SK-N-SH treated with all-trans-retinoic acid at 6 μM for 48 hours (cell line): ENCODE data around the gene UBE2H.

Experiments
- ATAC-seq: fragments of 200-7000 bp; cut with Tn5 transposase; 3 replicates; pipeline ENCODE4 v1.9.1; 2020; ENCODE audit warnings: mild to moderate bottlenecking, moderate library complexity
- ARNTL ChIP-seq: fragments of 450-650 bp; formaldehyde crosslinking; IDR thresholded peaks from 2 replicates; pipeline ENCODE4 v1.5.0; 2020; ENCODE audit warnings: low read depth, mild to moderate bottlenecking, moderate library complexity, borderline replicate concordance
- BACH2 ChIP-seq: fragments of 250-450 bp; sonication (Bioruptor Pico); IDR thresholded peaks from 2 replicates; pipeline ENCODE4 v1.9.0; 2021; ENCODE audit warnings: mild to moderate bottlenecking, borderline replicate concordance
- CREB5 ChIP-seq: fragments of 250-450 bp; sonication (Bioruptor Pico); IDR thresholded peaks from 2 replicates; pipeline ENCODE4 v1.5.1; 2020; ENCODE audit warnings: low read depth, mild to moderate bottlenecking, moderate library complexity
- CSDC2 ChIP-seq: fragments of 250-450 bp; sonication (Bioruptor Pico); IDR thresholded peaks from 2 replicates; pipeline ENCODE4 v1.5.0; 2020; ENCODE audit warnings: mild to moderate bottlenecking, moderate library complexity
- CSRNP3 ChIP-seq: fragments of 250-450 bp; sonication (Bioruptor Pico); IDR thresholded peaks from 2 replicates; pipeline ENCODE4 v1.5.1; 2021; ENCODE audit warnings: mild to moderate bottlenecking, moderate library complexity
- ESRRG ChIP-seq: fragments of 250-450 bp; sonication (Bioruptor Pico); IDR thresholded peaks from 2 replicates; pipeline ENCODE4 v1.6.1; 2021; ENCODE audit warnings: mild to moderate bottlenecking
- GLIS3 ChIP-seq: fragments of 250-450 bp; sonication (Bioruptor Pico); IDR thresholded peaks from 2 replicates; pipeline ENCODE4 v1.5.0; 2020; ENCODE audit warnings: mild to moderate bottlenecking, moderate library complexity
- ISL1 ChIP-seq: fragments of 250-450 bp; sonication (Bioruptor Pico); IDR thresholded peaks from 2 replicates; pipeline ENCODE4 v2.1.2; 2022; ENCODE audit warnings: mild to moderate bottlenecking, moderate library complexity
- OSR1 ChIP-seq: fragments of 250-450 bp; sonication (Bioruptor Pico); IDR thresholded peaks from 2 replicates; pipeline ENCODE4 v1.8.0; 2022; ENCODE audit warnings: moderate library complexity, mild to moderate bottlenecking, inconsistent platforms
- PATZ1 ChIP-seq: fragments of 250-450 bp; sonication (Bioruptor Pico); IDR thresholded peaks from 2 replicates; pipeline ENCODE4 v1.8.0; 2020; ENCODE audit warnings: mild to moderate bottlenecking, moderate library complexity, borderline replicate concordance
- POU6F1 ChIP-seq: fragments of 250-450 bp; sonication (Bioruptor Pico); IDR thresholded peaks from 2 replicates; pipeline ENCODE4 v1.8.0; 2021; ENCODE audit warnings: low read depth, mild to moderate bottlenecking, moderate library complexity, borderline replicate concordance
- RARB ChIP-seq: fragments of 250-450 bp; sonication (Bioruptor Pico); IDR thresholded peaks from 2 replicates; pipeline ENCODE4 v1.8.0; 2021; ENCODE audit warnings: mild to moderate bottlenecking, moderate library complexity
- SNAI2 ChIP-seq: fragments of 250-450 bp; sonication (Bioruptor Pico); IDR thresholded peaks from 2 replicates; pipeline ENCODE4 v1.5.0; 2020; ENCODE audit warnings: mild to moderate bottlenecking, moderate library complexity
- TCF4 ChIP-seq: fragments of 250-450 bp; sonication (Bioruptor Pico); IDR thresholded peaks from 2 replicates; pipeline ENCODE4 v1.8.0; 2021; ENCODE audit warnings: mild to moderate bottlenecking, moderate library complexity, borderline replicate concordance
- TOX ChIP-seq: fragments of 250-450 bp; sonication (Bioruptor Pico); IDR thresholded peaks from 2 replicates; pipeline ENCODE4 v1.8.0; 2021; ENCODE audit warnings: mild to moderate bottlenecking, moderate library complexity, borderline replicate concordance
- TSHZ2 ChIP-seq: fragments of 250-450 bp; sonication (Bioruptor Pico); IDR thresholded peaks from 2 replicates; pipeline ENCODE4 v1.5.0; 2020; ENCODE audit warnings: mild to moderate bottlenecking, moderate library complexity
- ZC3H10 ChIP-seq: fragments of 250-450 bp; sonication (Bioruptor Pico); IDR thresholded peaks from 2 replicates; pipeline ENCODE4 v1.5.1; 2021; ENCODE audit warnings: mild to moderate bottlenecking, moderate library complexity
- ZFP3 ChIP-seq: fragments of 250-450 bp; sonication (Bioruptor Pico); IDR thresholded peaks from 2 replicates; pipeline ENCODE4 v1.5.0; 2020; ENCODE audit warnings: mild to moderate bottlenecking, moderate library complexity
- ZFP30 ChIP-seq: fragments of 450-650 bp; formaldehyde crosslinking; IDR thresholded peaks from 2 replicates; pipeline ENCODE4 v1.5.0; 2022; ENCODE audit warnings: mild to moderate bottlenecking, moderate library complexity
- ZNF565 ChIP-seq: fragments of 450-650 bp; formaldehyde crosslinking; conservative IDR thresholded peaks from 2 replicates; pipeline ENCODE4 v1.5.0; 2020; ENCODE audit warnings: low read depth, mild to moderate bottlenecking, moderate library complexity
- ZNF70 ChIP-seq: fragments of 450-650 bp; formaldehyde crosslinking; IDR thresholded peaks from 2 replicates; pipeline ENCODE4 v1.5.0; 2020; ENCODE audit warnings: mild to moderate bottlenecking, moderate library complexity
- ZNF8 ChIP-seq: fragments of 450-650 bp; formaldehyde crosslinking; IDR thresholded peaks from 2 replicates; pipeline ENCODE4 v1.5.0; 2020; ENCODE audit warnings: mild to moderate bottlenecking, moderate library complexity

UBE2H gene

GRCh38 chr7:129903935-129904334 lies 48.8 kb downstream of the UBE2H start:
- ATAC-seq = no peak

GRCh38 chr7:129902788-129903422 lies 49.9 kb downstream of the UBE2H start:
- TF ChIP-seq RARB (CRISPR knock-in tag) = no peak
- no peak for TF ChIP-seq CSDC2 (CRISPR knock-in tag)
- TF ChIP-seq CSRNP3 (CRISPR knock-in tag) = no peak
- no peak for TF ChIP-seq PATZ1
- TF ChIP-seq OSR1 (CRISPR knock-in tag) = no peak
- TF ChIP-seq ARNTL (CRISPR knock-in tag) = no peak
- TF ChIP-seq SNAI2 (CRISPR knock-in tag) = no peak
- TF ChIP-seq TOX (CRISPR knock-in tag) = no peak
- TF ChIP-seq ISL1 (CRISPR knock-in tag) = no peak
- no peak for TF ChIP-seq GLIS3 (CRISPR knock-in tag)
- TF ChIP-seq BACH2 (CRISPR knock-in tag) = no peak
- no peak for TF ChIP-seq ESRRG (CRISPR knock-in tag)
- TF ChIP-seq ZC3H10 = no peak
- no peak for TF ChIP-seq ZFP30 (CRISPR knock-in tag)
- no peak for TF ChIP-seq ZFP3 (CRISPR knock-in tag)
- no peak for TF ChIP-seq TCF4 (CRISPR knock-in tag)
- no peak for TF ChIP-seq CREB5 (CRISPR knock-in tag)
- TF ChIP-seq ZNF8 (CRISPR knock-in tag) = no peak
- TF ChIP-seq ZNF70 (CRISPR knock-in tag) = no peak
- no peak for TF ChIP-seq ZNF565 (CRISPR knock-in tag)
- no peak for ATAC-seq

More at GRCh38 chr7:129903935-129904334, 48.8 kb downstream of the UBE2H start:
- TF ChIP-seq TCF4 (CRISPR knock-in tag) = no peak
- no peak for TF ChIP-seq ZNF565 (CRISPR knock-in tag)
- TF ChIP-seq TOX (CRISPR knock-in tag) = no peak
- TF ChIP-seq ZNF70 (CRISPR knock-in tag) = no peak
- no peak for TF ChIP-seq ZNF8 (CRISPR knock-in tag)
- TF ChIP-seq RARB (CRISPR knock-in tag) = no peak

GRCh38 chr7:129898502-129899160 lies 54.1 kb downstream of the UBE2H start:
- ATAC-seq = peak; percentile 10; the same call in 2 of the 3 replicates
- TF ChIP-seq POU6F1 (CRISPR knock-in tag) (no peak), ARNTL (CRISPR knock-in tag) (no peak), CSRNP3 (CRISPR knock-in tag) (no peak), PATZ1 (no peak), TSHZ2 (CRISPR knock-in tag) (no peak), CREB5 (CRISPR knock-in tag) (no peak), SNAI2 (CRISPR knock-in tag) (no peak), ZFP3 (CRISPR knock-in tag) (no peak), ISL1 (CRISPR knock-in tag) (no peak)
